HS-27A (cell line): ENCODE data around the gene TTC39B.

Experiments
- DNase-seq: peaks from one replicate; pipeline ENCODE4 v3.0.0-alpha.2; 2012; ENCODE audit warnings: low read depth, missing footprints

Gene TTC39B

DNA sequence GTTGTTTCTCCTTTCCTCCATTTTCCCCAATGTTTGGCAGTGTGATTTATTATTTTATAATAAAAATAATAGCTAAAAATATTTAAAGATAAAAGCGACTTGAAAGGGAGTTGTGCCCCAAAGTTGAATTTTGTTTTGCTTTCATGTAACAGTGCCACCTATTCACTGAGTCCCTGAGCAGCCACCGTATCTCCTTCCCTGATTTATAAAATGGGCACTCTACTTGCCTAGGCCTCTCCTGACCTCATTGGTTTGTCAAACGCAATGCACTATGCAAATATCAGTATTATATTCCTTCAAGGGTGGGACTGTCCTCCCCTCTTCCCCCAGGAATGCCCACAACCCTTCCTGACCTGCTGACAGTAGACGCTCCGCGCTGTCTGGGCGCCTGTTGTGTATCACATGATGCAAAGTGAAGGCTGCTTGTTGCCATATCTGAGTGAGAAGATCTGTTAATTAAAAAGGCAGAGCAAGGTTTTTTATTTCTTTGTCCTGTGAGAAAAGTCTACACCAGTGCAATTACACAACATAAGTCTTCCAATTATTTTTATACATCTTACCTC lies 81.4 kb downstream of the TTC39B start:
- DNase-seq, result no peak

DNA sequence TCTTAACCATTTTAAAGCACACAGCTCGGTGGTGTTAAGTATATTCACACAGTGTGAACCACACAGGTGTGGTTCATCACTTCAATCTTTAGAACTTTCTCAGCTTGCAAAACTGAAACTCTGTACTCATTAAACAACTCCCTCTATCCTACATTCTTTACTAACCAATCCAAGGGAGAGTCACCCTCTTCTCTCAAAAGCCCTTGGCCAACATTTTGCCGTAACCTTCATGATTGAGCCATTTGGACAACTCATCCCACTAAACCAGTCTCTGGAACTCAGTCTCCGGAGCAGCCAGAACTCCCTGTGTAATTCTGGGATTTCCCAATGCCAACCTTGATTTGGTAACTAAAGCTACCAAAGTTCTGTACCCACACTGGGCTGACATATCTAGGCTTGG lies 84.7 kb downstream of the TTC39B start:
- DNase-seq, result no peak

DNA sequence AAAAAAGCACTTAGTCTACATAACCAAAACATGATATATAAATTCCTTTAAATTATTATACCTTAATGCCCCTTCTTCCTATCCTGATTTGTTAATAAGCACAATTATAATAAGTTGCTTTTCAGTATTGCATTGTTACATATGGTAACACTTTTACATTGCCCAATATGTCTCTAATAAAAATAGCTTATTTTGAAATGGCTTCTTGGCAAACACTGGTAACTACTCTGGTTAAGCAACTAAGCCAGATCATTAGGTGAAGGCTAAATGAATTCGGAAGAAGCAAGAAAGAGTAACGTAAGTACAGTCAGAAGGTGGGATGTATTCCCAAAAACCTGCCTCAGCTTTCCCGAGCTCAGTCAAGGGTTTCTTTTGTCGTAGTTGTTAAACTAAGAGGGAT lies 85.3 kb downstream of the TTC39B start:
- DNase-seq, result no peak

DNA sequence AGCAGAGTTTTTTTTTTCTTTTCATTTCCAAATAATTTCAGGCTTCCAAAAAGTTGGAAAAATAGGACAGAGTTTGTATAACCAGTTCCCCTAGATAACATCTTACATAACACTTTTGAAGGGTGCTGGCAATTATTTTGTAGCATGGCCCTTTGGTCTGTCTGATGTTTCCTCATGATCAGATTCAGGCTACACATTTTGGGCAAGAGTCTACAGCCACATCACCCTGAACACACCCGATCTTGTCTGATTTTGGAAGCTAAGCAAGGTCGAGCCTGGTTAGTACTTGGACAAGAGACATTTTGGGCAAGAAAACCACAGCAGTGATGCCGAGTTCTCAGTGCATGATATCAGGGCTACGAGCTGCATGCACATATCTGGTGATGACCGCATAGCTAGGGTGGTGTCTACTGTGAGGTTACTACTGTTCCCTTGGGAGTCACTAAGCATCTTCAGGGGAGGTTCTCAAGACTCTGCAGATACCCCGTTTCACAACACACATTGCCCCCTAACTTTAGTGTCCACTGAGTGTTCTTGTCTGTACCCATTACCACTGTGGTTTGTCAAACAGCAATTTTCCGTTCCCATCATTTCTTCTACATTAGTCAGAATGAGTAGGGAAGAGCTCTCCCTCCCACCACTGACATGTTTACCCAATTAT lies 86.2 kb downstream of the TTC39B start:
- no peak for DNase-seq

DNA sequence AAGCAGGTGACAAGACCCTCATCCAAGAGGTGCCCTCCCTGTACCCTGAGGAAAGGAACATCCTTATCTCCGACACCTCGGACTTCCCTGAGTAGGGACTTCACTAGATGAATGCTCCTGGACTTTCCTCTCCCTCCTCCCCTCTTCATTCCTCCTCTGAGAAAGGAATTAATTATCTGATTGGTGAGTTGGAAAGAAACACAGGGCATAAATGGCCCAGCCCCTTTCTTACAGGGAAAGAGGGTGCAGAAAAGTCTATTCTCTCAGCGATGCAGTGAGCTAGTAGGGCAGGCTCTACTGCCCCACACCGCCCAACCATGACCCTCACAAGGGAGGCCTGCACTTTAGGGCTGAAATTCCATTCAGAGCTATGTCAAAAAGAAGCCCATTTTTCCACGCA lies 87.5 kb downstream of the TTC39B start:
- no peak for DNase-seq

DNA sequence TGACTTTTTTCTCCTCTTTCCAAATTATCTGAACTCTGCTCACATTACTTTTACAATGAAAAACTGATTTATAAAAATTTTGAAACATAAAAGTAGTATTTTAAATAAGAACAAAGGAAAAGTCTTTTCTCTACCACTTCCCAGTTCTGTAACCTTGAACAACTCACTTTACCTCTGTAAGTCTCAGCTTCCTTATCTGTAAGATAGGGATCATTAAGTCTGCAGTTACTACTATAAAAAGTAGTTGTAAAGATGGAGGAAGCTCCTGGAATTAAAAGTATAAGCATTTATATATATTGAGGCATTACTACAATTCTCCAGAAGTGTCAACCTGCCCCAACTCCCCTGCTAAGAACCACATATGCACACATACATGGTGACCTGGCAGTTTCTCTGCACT lies 88.0 kb downstream of the TTC39B start:
- no peak for DNase-seq

DNA sequence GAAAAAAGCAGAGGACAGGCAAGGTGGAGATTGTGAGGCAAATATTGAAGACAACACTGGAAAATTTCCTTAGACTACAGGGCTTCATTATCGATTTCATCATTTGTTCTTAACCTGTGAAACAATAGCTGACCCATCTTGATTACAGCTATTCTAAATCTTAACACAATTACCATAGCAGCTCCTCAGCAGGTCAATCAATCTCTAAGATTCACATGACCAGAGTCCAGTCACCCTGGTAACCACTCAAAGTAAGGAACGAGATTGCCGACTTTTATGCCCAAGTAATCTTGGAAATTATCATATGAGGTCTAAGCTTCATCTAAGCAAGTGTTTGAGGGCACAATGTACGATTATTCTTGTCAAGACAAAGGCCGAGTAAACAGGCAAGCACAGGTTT lies 93.8 kb downstream of the TTC39B start:
- no peak for DNase-seq

DNA sequence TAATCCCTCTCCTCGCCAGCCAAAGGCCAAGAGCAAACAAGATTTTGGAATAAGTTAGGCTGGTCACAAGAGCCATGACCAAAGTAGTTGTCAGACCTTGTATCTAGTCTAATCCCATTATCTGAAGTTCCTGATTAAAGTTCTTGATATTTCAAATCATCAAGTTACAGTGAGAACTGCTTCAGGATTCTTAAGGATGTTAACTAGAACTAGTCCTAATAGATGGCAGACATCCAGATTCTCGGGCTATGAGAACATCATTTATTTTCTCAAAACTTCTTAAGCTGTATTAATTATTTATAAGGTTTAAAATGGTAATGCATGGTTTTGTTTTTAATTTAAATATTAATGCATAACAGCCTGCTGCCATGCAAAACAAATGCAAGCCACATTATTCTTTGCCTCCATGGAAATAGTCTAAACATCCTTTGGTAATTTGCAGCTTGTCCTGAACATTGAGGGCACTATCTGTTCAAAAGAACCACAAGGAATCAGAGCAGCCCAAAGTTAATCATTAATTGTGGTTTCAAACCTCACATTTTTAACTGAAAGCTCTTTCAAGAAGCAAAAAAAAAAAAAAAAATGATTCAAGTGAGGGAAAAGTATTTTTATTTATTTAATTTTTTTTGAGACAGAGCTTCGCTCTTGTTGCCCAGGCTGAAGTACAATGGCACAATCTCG lies 95.1 kb downstream of the TTC39B start:
- DNase-seq, result no peak

DNA sequence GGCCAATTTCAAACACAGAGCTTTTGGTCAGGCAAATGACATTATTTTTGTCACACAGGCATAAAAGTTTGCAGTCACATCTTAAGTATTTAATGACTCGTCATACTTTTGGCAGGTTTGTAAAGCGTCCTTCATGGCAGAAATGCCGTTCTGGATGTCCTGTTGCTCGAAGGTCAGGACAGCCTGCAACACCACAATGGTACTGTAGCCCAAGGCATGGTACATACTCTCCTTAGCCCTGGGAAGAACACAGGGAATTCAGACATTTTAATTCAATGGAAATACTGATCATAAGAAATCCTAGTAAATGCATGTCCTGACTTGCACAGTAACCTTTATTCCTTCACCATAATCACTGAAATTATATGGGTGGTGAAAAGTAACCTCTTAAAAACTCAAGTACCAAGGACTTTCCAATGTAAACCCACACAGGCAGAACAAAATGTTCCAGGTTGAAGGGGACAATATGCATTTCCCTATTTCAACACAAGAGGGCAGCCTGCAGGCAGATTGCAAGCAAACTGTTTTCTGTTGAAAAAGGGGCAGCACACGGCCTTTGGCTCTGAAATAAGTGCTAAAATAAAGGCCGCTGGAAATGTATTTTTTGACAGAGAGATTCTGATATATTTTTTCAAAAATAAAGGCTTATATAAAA lies 95.7 kb downstream of the TTC39B start:
- DNase-seq, result peak; percentile 11

DNA sequence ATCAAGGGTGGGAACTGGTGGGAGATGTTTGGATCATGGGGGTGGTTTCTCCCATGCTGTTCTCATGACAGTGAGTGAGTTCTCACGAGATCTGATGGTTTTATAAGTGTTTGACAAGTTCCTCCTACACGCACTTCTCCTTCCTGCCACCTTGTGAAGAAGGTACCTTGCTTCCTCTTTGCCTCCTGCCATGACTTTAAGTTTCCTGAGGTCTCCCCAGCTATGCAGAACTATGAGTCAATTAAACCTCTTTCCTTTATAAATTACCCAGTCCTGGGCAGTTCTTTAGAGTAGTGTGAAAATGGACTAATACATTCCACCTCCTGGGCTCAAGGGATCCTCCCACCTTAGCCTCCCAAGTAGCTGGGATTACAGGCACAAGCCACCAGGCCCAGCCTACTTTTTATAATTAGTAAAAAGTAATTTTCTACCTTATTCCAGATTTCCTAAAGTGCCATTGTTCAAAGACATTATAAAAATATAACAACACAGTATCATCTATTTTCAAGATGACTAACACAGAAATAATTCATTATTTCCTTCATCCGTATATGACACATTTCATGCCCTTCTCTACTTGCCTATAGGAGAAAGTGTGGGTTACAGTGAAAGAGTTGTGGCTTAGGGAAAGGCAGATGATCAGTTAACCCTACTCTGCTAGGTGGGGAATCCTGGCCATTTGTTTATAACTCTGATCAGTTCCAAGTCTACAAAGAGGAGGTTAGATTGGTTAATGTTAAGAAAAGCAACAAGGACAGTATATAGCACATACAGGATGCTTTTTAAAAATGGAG lies 99.9 kb downstream of the TTC39B start:
- DNase-seq, result no peak

DNA sequence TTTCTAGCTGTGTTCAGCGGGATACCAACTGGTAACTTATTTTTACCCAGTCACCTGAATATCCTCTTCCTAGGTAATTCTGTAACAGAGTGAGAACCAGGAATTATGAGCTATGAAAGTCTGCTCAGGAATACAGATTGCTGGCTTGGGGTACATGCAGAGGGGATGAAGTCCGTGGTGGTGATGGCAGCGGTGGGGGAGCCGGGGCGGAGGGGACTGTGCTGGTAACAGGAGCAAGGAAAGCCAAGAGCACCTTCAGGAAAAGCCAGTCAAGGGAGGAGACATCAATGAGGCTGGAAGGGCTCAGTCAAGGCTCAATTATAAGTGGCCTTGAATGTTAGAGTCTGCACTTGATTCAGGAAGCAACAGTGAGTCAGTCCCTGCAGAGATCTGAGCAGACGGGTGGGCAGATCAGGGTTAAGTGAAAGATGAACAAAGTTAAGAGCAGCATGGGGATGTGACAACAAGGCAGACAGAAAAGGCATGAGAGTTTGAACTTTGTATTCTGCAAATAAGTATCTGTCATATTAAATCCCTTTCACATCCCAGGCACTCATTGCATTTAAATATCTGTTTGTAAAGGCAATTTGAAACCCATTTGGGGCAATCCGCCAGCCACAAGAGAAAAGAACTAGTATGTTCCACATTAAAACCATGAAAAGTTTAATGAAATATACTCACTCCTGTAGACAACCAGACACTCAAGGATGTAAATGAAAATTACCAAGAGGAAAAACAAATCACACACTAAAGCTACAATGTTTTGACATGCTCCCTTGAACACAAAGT lies 101.2 kb downstream of the TTC39B start:
- no peak for DNase-seq

DNA sequence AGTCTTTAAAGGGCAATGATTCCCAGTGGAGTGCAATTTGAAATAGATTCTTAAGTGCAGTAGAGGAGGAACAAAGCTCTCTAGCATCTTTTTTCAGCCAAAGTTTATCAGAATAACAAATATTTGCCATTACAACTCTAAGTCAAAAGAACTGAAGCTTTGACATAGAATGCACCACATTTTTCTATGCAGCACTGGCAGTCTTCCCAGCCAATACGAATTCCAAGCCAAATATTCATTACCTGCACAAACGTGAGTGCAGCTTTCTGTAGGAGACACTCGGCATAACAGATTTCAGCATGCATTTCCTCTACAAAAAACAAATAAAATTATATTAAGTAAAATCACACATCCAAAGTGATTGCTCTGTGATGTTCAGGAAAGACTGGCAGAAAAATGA lies 103.4 kb downstream of the TTC39B start:
- DNase-seq, result no peak

DNA sequence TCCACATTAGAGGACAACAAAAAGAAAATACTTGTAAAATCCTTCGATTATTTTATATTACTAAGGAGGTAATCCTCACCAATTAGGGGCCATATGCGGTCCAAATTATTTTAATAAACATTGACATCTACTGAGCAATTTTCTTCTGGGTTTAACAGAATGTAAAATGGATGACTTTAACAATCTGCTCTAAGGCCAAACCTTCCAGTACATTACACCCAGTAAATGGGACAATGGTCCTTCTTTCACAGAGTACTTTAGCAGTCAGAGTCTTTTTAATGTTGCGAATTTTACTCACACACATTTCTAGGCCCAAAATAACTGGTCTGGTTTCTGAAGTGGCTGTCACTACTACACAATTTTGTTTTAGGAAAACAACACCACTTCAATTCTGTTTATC lies 106.9 kb downstream of the TTC39B start:
- no peak for DNase-seq

DNA sequence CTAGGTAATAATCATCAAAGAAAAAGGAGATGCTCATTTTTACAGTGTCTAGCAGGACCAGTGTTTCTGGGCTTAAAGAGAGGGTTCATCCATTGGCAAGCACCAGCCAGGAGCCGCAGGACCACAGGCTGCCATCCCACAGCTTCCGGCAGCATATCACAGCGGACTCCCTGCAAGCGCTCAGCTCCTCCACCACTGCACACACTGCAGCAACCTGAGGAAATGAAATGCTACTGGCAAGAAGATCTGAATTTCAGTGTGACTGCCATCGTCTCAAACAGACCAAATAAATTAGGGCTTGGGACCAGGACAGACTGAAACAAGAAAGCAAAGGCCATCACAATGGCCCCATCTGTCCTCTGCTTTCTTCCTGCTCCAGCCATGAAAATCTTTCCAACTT lies 114.2 kb downstream of the TTC39B start:
- DNase-seq, result no peak

DNA sequence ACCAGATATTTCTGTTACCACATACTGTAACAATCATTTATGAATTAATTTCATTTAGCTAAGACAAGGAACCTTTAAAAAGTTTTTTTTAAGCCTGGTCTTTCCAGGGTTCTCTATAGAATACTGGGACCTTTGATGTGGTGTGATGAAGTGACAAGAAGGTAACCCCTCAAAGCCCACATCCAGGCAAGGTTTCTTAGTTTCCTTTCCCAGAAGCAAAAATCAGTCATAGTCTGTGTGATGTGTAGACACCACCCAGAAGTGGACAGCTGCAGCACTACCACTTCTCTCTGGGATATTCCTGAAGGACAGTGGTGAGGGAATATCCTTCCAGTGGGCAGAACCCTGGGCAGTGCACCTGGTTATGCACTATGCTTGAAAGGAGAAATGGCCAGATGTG lies 115.6 kb downstream of the TTC39B start:
- no peak for DNase-seq

DNA sequence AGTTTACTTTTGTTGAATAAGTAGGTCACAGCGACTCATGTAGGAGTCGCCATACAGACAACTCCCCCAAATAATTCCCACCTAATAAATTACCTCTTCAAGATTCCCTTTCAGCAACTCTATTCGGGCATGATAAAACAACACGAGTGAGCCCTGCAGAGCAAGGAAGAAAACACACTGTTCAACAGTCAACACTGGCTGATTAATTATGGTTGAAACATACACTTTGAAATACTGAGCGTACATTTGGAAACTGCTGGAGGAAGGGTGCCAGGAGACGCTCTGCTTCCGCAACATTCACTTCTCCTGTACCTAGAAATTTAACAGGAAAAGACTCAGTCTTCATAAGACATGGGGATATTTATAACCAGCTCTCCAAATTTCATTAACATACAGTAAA lies 117.5 kb downstream of the TTC39B start:
- DNase-seq, result no peak

DNA sequence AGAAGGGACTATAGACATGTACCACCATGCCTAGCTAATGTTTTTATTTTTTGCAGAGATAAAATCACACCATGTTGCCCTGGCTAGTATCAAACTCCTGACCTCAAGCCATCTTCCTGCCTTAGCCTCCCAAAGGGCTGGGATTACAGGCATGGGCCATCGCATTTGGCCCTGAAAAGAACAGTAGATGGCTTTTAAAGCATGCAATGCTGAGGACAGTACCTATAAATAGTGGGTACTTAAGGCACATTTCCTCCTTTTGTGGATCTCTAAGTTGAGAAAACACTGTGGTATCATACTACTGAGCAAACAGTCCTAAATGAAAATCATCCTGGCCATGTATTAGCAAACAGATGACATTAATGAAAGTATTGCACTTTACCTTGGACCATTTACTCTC lies 119.4 kb downstream of the TTC39B start:
- DNase-seq, result no peak

DNA sequence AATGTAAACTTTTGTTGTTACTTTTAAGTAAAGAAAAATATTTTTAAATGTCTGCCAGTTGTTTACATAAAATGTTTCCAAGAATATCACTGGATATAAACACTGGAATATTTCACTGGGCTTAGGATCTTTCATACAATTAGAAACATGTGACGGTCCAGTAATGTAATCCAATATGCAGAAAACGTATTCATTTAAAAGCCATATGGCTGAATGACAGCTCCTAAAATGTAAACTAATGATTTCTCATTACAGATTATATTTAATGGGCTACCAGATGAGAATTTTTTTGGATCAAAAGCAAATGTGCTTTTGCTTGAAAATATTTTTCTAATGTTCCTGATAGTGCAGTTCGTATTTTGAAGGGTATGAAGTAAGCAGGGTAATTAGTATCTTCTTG lies 124.3 kb downstream of the TTC39B start:
- DNase-seq, result no peak

DNA sequence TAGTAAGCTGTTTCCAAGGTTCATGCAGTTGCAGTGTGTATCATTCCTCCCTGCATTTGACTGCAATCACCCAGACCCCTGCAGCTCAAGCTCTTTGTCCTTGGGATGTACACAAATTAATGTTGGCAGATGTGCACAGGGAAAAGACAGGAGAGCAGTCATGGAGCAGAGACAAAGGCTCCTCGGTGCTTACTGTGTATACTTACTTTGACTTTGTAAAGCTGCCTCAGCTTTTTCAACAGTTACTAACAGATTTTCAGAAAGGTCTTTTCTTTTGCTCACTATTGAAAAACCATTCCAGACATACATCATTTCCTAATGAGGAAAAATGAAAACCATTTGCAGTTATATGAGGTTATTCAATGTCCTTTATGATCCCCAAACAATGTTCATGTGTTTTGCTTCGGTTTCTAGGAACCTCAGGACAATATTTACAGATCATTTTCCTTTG lies 124.9 kb downstream of the TTC39B start:
- DNase-seq, result no peak

DNA sequence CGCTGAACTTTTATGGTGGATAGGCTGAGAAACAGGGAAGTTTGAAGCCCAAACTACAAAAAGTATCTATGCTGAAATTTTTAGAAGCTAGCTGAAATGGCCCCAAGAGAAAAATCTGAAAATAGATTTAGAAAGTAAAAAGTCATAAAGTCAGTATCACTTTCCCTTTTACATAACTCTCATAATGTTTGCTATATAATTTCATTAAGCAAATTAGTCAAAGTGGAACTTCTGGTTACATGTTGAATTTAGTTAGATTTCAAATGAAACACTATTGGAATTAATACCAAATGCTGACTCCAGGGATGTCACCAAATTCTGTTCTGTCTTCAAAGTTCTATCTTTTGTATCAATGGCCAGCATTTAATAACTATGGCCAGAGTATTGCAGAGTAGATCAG lies 126.9 kb downstream of the TTC39B start:
- DNase-seq, result no peak

DNA sequence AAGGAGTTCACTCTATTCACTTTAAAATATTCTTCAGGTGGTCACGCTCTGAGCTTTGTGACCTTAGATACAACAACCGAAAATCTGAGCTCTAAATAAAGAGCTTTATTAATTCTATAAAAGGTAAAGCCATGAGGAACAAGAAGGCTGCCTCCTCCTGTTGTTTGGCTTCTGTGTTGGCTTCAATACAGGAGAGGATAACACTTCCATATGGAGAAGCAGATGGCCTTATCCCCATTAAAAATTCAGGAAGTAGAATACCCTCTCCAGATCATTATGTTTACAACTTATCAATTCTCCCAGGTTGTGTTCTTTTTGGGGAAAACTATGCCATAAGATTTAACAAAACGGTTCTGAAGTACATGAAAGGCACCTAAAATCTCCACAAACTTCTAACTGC lies 128.4 kb downstream of the TTC39B start:
- no peak for DNase-seq

DNA sequence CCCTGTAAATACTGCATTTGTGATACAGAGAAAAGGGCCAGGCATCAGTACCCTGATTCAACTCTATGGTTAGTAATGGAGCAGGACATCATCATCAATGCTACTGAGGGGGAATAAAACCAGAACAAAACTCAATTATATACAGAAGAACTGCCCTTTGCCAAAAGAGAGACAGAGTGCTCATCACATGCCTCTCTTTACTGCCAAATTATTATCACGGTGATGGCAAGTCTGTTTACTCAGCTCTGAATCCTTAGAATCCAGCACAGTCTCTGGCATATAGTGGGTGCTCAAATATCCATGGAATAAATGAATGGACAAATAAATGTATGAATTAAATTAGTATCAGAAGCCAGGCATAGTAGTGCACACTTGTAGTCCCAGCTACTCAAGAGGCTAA lies 130.2 kb downstream of the TTC39B start:
- no peak for DNase-seq
